Measurements from ENCODE around the gene LRRN1.
A peak's percentile ranks its signal among the peaks of the same experiment; 100 is the strongest.
"Not testable (repeated sequence)": the region's sequence is repeated elsewhere in the genome, so short reads cannot be mapped to it uniquely, and the experiment has no call there.

LRRN1 gene

DNA sequence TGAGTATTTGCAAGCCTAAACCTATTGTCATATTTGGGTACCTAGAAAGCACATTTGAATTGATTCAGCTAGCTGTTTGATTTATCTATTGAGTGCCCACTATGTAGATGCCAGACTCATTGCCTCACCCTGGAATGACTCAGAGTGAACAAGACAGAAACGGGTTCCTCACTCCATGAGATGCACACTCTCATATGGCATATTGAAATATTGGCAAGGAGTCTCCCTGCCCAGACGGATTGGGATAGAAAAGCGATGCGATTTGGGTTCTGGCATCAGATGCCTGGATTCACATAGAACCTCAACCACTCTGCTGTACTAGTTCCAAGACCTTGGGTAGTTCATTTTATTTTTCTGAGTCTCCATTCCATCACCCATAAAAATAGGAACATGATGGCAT, 22.5 kb downstream of the LRRN1 start:
- TF ChIP-seq CTCF (IDR thresholded peaks at IDR 0.05; ENCODE audit: insufficient read depth, low read depth, low read length, missing control alignments) = no peak
- no peak overlapping the region for H3K4me3 ChIP-seq (ENCODE audit: low read length)
- DNase-seq (ENCODE audit: low read depth) = peak; percentile 42

GRCh38 chr3:3825035-3825434, 25.8 kb downstream of the LRRN1 start:
- no peak overlapping the region for H3K4me3 ChIP-seq (ENCODE audit: low read length)
- no peak for DNase-seq (ENCODE audit: low read depth)
- TF ChIP-seq CTCF (IDR thresholded peaks at IDR 0.05; ENCODE audit: insufficient read depth, low read depth, low read length, missing control alignments) = no peak

DNA sequence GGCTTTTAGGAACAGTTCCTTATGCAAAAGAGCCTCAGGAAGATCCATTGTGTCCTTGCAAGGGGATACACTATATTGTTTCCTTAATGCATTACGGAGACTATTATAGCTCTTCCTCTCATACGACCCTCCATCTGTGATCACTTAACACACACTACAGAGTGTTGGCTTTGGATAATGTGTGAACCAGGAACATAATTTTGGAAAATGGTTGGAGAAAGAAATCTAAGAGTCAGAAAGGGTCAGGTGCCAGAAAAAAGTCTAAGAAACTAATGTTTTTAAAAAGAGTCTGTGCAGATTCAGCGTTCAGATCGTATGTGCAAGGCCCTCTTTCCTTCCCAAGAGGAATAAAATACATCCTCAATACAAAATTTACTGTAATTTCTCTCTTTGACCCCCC, 27.3 kb downstream of the LRRN1 start:
- DNase-seq (ENCODE audit: low read depth) = no peak
- no peak for TF ChIP-seq CTCF (IDR thresholded peaks at IDR 0.05; ENCODE audit: insufficient read depth, low read depth, low read length, missing control alignments)
- no peak overlapping the region for H3K4me3 ChIP-seq (ENCODE audit: low read length)

DNA sequence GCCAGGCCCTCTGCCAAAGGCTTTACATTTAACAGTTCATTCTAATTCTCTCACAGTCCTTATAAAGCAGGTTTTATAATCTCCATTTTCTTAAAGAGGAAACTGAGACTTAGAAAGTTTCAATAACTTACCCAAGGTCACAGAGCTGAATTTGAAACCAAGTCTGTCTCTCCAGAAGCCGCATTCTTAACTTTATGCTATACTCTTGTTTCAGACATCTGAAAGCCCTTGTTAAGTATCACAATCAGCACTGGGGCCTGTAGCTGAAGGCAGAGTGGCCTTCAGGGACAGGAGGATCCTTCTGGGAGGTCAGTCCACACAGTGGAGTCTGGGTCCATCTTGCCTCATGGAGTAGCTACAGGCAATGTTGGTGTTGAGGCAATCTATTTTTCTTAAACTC, 27.9 kb downstream of the LRRN1 start:
- no peak overlapping the region for H3K4me3 ChIP-seq (ENCODE audit: low read length)
- DNase-seq (ENCODE audit: low read depth) = no peak
- TF ChIP-seq CTCF (IDR thresholded peaks at IDR 0.05; ENCODE audit: insufficient read depth, low read depth, low read length, missing control alignments) = no peak

DNA sequence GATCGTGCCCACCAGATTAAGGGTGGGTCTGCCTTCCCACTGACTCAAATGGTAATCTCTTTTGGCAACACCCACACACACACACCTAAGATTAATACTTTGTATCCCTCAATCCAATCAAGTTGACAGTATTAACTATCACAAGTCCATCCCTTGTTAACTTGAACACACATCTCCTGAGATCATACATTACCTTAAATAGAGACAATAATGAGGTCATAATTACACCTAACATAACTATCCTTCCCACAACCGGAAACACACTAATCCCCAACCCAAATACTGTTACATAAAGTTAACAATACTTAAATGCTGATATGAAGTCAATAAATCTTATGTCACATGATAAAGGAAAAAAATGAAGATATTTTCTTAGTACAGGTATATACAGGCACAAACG, 29.2 kb downstream of the LRRN1 start:
- DNase-seq (ENCODE audit: low read depth); H3K4me3 ChIP-seq (ENCODE audit: low read length): not testable (repeated sequence)

GRCh38 chr3:3836845-3837244, 37.6 kb downstream of the LRRN1 start:
- no peak for DNase-seq (ENCODE audit: low read depth)
- no peak for TF ChIP-seq CTCF (IDR thresholded peaks at IDR 0.05; ENCODE audit: insufficient read depth, low read depth, low read length, missing control alignments)
- H3K4me3 ChIP-seq (ENCODE audit: low read length) = no peak overlapping the region

GRCh38 chr3:3842356-3842755, 43.1 kb downstream of the LRRN1 start:
- no peak overlapping the region for H3K4me3 ChIP-seq (ENCODE audit: low read length)
- TF ChIP-seq CTCF (IDR thresholded peaks at IDR 0.05; ENCODE audit: insufficient read depth, low read depth, low read length, missing control alignments) = no peak
- no peak for DNase-seq (ENCODE audit: low read depth)

Data from epithelial cell of esophagus (primary cell).